ENCODE measurements around the gene PHGDH.
A peak's percentile ranks its signal among the peaks of the same experiment; 100 is the strongest.

PHGDH gene

GRCh38 chr1:119714583-119714982 is 2.8 kb downstream of the PHGDH start:
- no peak overlapping the region for H2AFZ ChIP-seq (ENCODE audit: low read length)
- no peaks in the 10 kb centered on the region for H3K9me3 ChIP-seq (ENCODE audit: low read length)
- H3F3A ChIP-seq (ENCODE audit: insufficient read depth, low read length), result no peaks in the 10 kb centered on the region
- H3K4me3 ChIP-seq (ENCODE audit: low read depth, low read length, poor library complexity, severe bottlenecking), result no peak overlapping the region
- no peak overlapping the region for H3K27ac ChIP-seq (ENCODE audit: low read depth, low read length, poor library complexity, severe bottlenecking)
- no peaks in the 10 kb centered on the region for H3K9me2 ChIP-seq (ENCODE audit: low read depth, low read length)
- H4K20me1 ChIP-seq (ENCODE audit: insufficient read depth, low read length), result no peaks in the 10 kb centered on the region
- H3K4me1 ChIP-seq (ENCODE audit: insufficient read depth, low read length, severe bottlenecking), result peaks cover 23% of the 10 kb centered on the region
- TF ChIP-seq EZH2 (IDR thresholded peaks at IDR 0.05; ENCODE audit: borderline replicate concordance, low read length), result no peak
- TF ChIP-seq CTCF (IDR thresholded peaks at IDR 0.05; ENCODE audit: low read length), result no peak
- peaks cover 47% of the 10 kb centered on the region for H3K79me2 ChIP-seq (ENCODE audit: insufficient read depth, low read length)
- no peak overlapping the region; the same call in 1 of the 2 replicates for H3K9ac ChIP-seq (ENCODE audit: low read length)
- H3K27me3 ChIP-seq (ENCODE audit: insufficient read depth, low read length), result no peaks in the 10 kb centered on the region
- peak overlapping the region; percentile 90 for H3K4me2 ChIP-seq (ENCODE audit: low read length)
- no peaks in the 10 kb centered on the region for H3K36me3 ChIP-seq (ENCODE audit: insufficient read depth, low read length)

GRCh38 chr1:119715542-119715941 is 3.8 kb downstream of the PHGDH start:
- no peak overlapping the region for H3K4me3 ChIP-seq (ENCODE audit: low read depth, low read length, poor library complexity, severe bottlenecking)
- H2AFZ ChIP-seq (ENCODE audit: low read length), result no peak overlapping the region
- peaks cover 47% of the 10 kb centered on the region for H3K79me2 ChIP-seq (ENCODE audit: insufficient read depth, low read length)
- no peak overlapping the region for H3K4me2 ChIP-seq (ENCODE audit: low read length)
- no peak overlapping the region for H3K9ac ChIP-seq (ENCODE audit: low read length)
- no peak overlapping the region for H3K27ac ChIP-seq (ENCODE audit: low read depth, low read length, poor library complexity, severe bottlenecking)
- no peaks in the 10 kb centered on the region for H4K20me1 ChIP-seq (ENCODE audit: insufficient read depth, low read length)
- H3K27me3 ChIP-seq (ENCODE audit: insufficient read depth, low read length), result no peaks in the 10 kb centered on the region
- no peaks in the 10 kb centered on the region for H3K9me2 ChIP-seq (ENCODE audit: low read depth, low read length)
- no peaks in the 10 kb centered on the region for H3K9me3 ChIP-seq (ENCODE audit: low read length)
- H3K4me1 ChIP-seq (ENCODE audit: insufficient read depth, low read length, severe bottlenecking), result peaks cover 23% of the 10 kb centered on the region
- TF ChIP-seq CTCF (IDR thresholded peaks at IDR 0.05; ENCODE audit: low read length), result no peak
- no peak for TF ChIP-seq EZH2 (IDR thresholded peaks at IDR 0.05; ENCODE audit: borderline replicate concordance, low read length)
- H3K36me3 ChIP-seq (ENCODE audit: insufficient read depth, low read length), result peaks cover 5% of the 10 kb centered on the region; the same call in 1 of the 2 replicates
- H3F3A ChIP-seq (ENCODE audit: insufficient read depth, low read length), result no peaks in the 10 kb centered on the region

- Histone ChIP-seq H3K4me1 (ENCODE audit: insufficient read depth, low read length, severe bottlenecking) (peaks cover 17% of the 10 kb centered on the region), H3K4me3 (ENCODE audit: low read depth, low read length, poor library complexity, severe bottlenecking) (no peak overlapping the region), H3K4me2 (ENCODE audit: low read length) (no peak overlapping the region), H2AFZ (ENCODE audit: low read length) (no peak overlapping the region), H3K9me3 (ENCODE audit: low read length) (no peaks in the 10 kb centered on the region), H3K27ac (ENCODE audit: low read depth, low read length, poor library complexity, severe bottlenecking) (no peak overlapping the region), H3K9ac (ENCODE audit: low read length) (no peak overlapping the region), H3K36me3 (ENCODE audit: insufficient read depth, low read length) (peaks cover 32% of the 10 kb centered on the region), H3K27me3 (ENCODE audit: insufficient read depth, low read length) (no peaks in the 10 kb centered on the region), H3F3A (ENCODE audit: insufficient read depth, low read length) (no peaks in the 10 kb centered on the region), H4K20me1 (ENCODE audit: insufficient read depth, low read length) (no peaks in the 10 kb centered on the region), H3K79me2 (ENCODE audit: insufficient read depth, low read length) (peaks cover 40% of the 10 kb centered on the region), H3K9me2 (ENCODE audit: low read depth, low read length) (no peaks in the 10 kb centered on the region)
- TF ChIP-seq CTCF (IDR thresholded peaks at IDR 0.05; ENCODE audit: low read length) (no peak), EZH2 (IDR thresholded peaks at IDR 0.05; ENCODE audit: borderline replicate concordance, low read length) (no peak)
These were observed 6.7 kb downstream of the PHGDH start for GRCh38 chr1:119718409-119718808.

Measured in OCI-LY1 (cell line).